ENCODE results near the gene HTT. TPM values are rescaled to one million over a fixed set of nuclear protein-coding genes. Genes with fewer than 3 reads are reported as not detected.

HTT gene
- total RNA-seq, 1 donor from 2014 or later, result 73.6 TPM

DNA sequence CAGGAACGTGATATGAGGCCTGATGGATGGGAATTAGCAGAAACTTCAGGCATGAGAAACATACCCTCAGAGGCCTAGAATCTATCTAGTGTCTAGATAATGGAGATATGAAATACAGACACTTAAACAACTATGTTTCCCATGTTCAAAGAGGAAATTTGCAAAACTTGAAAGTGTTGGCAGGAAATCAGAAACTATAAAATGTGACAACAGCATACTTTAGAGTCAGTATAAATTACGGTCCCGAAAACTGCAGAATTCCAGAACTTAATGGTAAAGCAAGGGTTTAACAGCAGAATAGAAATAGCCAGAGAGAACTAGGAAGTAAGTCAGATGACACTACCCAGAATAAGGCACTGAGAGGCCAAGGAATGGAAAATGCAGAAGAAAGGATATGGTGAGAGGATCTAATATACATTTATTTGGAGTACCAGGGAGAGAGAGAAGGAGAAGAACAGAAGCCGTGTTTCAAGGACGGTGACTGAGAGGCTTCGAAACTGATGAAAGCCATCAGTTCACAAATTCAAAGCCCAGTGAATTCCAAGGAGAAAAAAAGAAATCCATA, 7.6 kb upstream of the HTT start:
- no peak for DNase-seq (ENCODE audit: low spot score in 2 of 2, unreplicated experiment in 2 of 2)
- TF ChIP-seq, protein P1, sequence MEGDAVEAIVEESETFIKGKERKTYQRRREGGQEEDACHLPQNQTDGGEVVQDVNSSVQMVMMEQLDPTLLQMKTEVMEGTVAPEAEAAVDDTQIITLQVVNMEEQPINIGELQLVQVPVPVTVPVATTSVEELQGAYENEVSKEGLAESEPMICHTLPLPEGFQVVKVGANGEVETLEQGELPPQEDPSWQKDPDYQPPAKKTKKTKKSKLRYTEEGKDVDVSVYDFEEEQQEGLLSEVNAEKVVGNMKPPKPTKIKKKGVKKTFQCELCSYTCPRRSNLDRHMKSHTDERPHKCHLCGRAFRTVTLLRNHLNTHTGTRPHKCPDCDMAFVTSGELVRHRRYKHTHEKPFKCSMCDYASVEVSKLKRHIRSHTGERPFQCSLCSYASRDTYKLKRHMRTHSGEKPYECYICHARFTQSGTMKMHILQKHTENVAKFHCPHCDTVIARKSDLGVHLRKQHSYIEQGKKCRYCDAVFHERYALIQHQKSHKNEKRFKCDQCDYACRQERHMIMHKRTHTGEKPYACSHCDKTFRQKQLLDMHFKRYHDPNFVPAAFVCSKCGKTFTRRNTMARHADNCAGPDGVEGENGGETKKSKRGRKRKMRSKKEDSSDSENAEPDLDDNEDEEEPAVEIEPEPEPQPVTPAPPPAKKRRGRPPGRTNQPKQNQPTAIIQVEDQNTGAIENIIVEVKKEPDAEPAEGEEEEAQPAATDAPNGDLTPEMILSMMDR (IDR thresholded peaks at IDR 0.05; ENCODE audit: unreplicated experiment), result no peak
- H3K4me3 Mint-ChIP-seq, result no peak overlapping the region
- H3K36me3 Mint-ChIP-seq, result peaks cover 6% of the 10 kb centered on the region
- H3K27ac Mint-ChIP-seq, result no peak overlapping the region
- peaks cover 8% of the 10 kb centered on the region for H3K27me3 Mint-ChIP-seq (ENCODE audit: low read depth)
- peaks cover 7% of the 10 kb centered on the region for H3K4me1 Mint-ChIP-seq
- H3K9me3 Mint-ChIP-seq, result peaks cover 12% of the 10 kb centered on the region

DNA sequence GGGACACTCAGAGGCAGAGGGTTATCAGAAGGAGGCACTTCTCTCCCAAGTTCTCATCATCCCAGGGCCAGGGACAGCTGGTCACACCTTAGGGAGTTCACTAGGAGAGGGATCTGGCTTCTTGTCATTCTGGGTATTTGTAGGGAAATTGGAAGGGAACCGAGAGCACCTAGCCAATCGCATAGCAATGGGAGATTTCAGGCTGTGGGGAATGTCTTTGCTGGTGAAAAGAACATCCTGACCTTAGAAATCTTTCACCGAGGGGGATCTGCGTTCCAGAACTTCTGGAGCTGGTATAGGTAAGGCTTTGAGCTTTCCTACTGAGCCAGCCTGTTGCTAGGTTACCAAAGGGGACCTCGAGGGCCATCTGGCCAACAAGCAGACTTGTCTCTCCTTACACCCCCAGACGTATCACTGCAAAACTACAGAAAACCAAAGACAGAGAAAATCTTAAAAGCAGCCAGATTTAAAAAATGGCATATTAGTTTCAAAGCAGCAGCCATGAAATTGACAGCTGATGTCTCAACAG, 6.9 kb upstream of the HTT start:
- Mint-ChIP-seq H3K27ac (no peak overlapping the region), H3K27me3 (ENCODE audit: low read depth) (peaks cover 8% of the 10 kb centered on the region), H3K9me3 (peaks cover 12% of the 10 kb centered on the region), H3K4me1 (peaks cover 7% of the 10 kb centered on the region), H3K4me3 (no peak overlapping the region), H3K36me3 (peaks cover 6% of the 10 kb centered on the region)
- no peak for DNase-seq (ENCODE audit: low spot score in 2 of 2, unreplicated experiment in 2 of 2)
- TF ChIP-seq, protein P1 (IDR thresholded peaks at IDR 0.05; ENCODE audit: unreplicated experiment), result no peak

DNA sequence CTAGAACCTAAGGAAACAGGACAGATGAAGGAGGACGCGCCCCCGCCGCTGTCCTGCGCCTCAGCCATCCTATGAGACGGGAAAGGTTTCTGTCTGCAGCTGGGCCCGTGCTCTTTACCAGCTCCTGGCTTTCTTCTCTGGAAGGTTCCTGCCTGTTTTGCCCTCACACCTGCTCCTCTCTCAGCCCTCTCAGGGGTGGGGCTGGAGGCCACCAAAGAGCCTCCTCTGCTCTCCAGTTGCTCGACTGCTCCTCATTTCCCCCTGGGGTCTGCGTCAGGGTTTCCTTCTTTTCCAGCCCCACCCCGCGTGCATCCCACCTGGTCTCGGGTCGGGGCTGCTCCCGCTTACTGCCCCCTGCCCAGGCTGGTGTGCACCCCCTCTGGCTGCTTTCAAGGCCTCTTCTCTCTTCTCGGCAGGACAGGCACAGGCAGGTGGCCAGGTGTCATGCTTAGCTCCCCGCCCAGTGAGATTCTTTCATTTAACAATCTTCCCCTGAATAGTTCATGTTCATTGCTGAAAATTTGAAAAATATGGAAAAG, 4.8 kb upstream of the HTT start:
- TF ChIP-seq, protein P1 (IDR thresholded peaks at IDR 0.05; ENCODE audit: unreplicated experiment), result no peak
- H3K9me3 Mint-ChIP-seq, result peaks cover 12% of the 10 kb centered on the region
- H3K36me3 Mint-ChIP-seq, result peaks cover 6% of the 10 kb centered on the region
- H3K27me3 Mint-ChIP-seq (ENCODE audit: low read depth), result no peaks in the 10 kb centered on the region
- H3K4me1 Mint-ChIP-seq, result peaks cover 7% of the 10 kb centered on the region
- DNase-seq (ENCODE audit: low spot score in 2 of 2, unreplicated experiment in 2 of 2), result no peak
- no peak overlapping the region for H3K27ac Mint-ChIP-seq
- no peak overlapping the region for H3K4me3 Mint-ChIP-seq

DNA sequence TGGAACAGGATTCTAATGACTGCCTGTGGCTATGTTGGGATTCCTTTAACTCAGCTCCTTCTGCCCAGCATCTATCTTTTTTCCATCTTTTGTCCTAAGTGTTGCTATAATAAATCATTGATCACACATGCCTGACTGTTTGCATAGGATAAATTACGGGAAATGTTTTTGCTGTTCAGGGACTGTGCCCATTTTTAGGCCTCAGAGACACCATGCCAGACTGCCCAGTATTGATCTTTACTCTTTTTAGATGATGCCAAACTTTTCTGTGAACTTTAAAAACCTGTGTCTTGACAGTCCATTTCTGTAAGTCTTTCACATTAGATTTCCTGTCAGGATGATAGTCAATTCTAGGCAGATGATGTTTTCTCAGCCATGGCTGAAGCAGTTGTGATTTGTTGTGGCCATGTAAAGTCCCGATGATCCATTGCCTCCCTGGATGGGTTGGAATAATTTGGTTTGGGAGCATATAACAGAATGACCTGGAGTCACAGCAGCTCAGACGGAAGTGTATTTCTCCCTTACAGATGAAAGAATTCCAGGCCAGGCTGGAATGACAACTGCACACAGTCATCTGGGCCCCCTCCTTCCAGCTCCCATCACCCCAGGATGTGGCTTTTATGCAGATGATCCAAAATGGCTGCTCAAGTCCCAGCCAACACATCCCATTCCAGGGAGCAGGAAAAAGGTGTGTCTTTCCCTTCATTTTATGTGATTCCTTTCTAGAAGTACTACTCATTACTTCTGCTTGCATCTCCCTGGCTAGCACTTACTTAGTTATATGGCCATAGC, 3.6 kb upstream of the HTT start:
- Mint-ChIP-seq H3K4me1 (peaks cover 14% of the 10 kb centered on the region), H3K36me3 (peaks cover 2% of the 10 kb centered on the region), H3K27me3 (ENCODE audit: low read depth) (no peaks in the 10 kb centered on the region), H3K9me3 (peaks cover 7% of the 10 kb centered on the region), H3K4me3 (no peak overlapping the region), H3K27ac (no peak overlapping the region)
- no peak for DNase-seq (ENCODE audit: low spot score in 2 of 2, unreplicated experiment in 2 of 2)
- TF ChIP-seq, protein P1 (IDR thresholded peaks at IDR 0.05; ENCODE audit: unreplicated experiment), result no peak

DNA sequence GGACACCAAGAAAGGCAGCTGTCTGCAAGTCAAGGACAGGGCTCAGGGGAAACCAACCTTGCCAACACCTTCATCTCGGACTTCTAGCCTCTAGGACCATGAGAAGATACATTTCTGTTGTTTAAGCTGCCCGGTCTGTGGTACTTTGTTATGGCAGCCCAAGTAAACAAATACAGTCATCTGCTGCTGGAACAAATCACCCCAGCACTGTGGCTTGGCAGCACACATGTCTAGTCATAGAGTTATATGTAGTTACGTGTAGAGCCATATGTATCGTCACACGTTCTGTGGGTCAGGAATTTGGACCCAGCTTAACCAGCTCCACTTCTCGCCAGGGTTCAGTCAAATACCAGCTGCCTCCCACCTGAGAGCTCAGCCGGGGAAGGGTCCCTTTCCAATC, 2.7 kb upstream of the HTT start:
- Mint-ChIP-seq H3K9me3 (peaks cover 3% of the 10 kb centered on the region), H3K27ac (no peak overlapping the region), H3K4me1 (peaks cover 18% of the 10 kb centered on the region), H3K27me3 (ENCODE audit: low read depth) (no peaks in the 10 kb centered on the region), H3K4me3 (no peak overlapping the region), H3K36me3 (no peaks in the 10 kb centered on the region)
- DNase-seq (ENCODE audit: low spot score in 2 of 2, unreplicated experiment in 2 of 2), result no peak
- TF ChIP-seq, protein P1 (IDR thresholded peaks at IDR 0.05; ENCODE audit: unreplicated experiment), result no peak

All from mesothelial cell of epicardium (in vitro differentiated cells).